Measurements from ENCODE around the gene ZNF772.
"Not testable (repeated sequence)": the region's sequence is repeated elsewhere in the genome, so short reads cannot be mapped to it uniquely, and the experiment has no call there.

DNA sequence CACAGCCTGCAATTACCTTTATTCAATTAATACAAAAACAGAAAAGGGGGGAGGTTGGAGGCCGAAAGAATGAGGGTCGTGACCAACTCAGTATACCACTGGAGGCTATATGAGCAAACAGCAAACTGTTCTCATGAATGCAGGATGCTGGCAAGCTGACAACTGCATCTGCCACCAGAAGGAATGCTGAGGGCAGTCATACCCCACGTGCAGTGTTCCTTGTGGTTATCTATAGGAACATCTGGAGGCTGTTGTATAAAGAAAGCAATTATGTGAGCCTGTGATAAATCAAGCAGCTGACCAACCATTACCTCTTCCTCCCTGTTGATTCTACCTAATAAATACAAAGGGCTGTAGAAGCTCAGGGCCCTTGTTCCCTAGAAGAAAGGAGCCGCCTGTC is 40.7 kb upstream of the ZNF772 start:
- not testable (repeated sequence) for TF ChIP-seq CTCF (conservative IDR thresholded peaks at IDR 0.05 in 1 of 2, IDR thresholded peaks at IDR 0.05 in 1 of 2; ENCODE audit: extremely low read depth in 1 of 2, insufficient read depth in 1 of 2, low read depth in 1 of 2, low read length in 2 of 2); EZH2 (IDR thresholded peaks at IDR 0.05; ENCODE audit: borderline replicate concordance, low read length)

All from mammary epithelial cell (primary cell).